ENCODE measurements around the gene ZNF350. TPM values are rescaled to one million over a fixed set of nuclear protein-coding genes. Genes with fewer than 3 reads are reported as not detected.
A peak's percentile ranks its signal among the peaks of the same experiment; 100 is the strongest.
"Not testable (repeated sequence)": the region's sequence is repeated elsewhere in the genome, so short reads cannot be mapped to it uniquely, and the experiment has no call there.

The ZNF350 gene
- total RNA-seq = 10 to 100 TPM in 5 of 6 donors, 1 to 10 TPM in 1; 3.1 to 29.3 (median 11.4) TPM

GRCh38 chr19:51986309-51987291, at the start of gene ZNF350:
ZNF350 (minus strand) TSS chr19:51986840; CDS start chr19:51974360, 12,480 bp downstream.
- DNase-seq = peak; percentile 21 to 97
- 2 to 3% methylated on average over 23 to 33 of the region's 33 CpGs for WGBS, 2 donors
- peak; percentile 98 to 100 for ATAC-seq (ENCODE audit: low FRiP score in 2 of 2)
- Histone ChIP-seq H3K36me3 (peaks cover 0 to 5% (median 4%) of the 10 kb centered on the region in 4 donors), H3K4me3 (peak within 1 kb of the TSS; percentile 63 to 86 (median 78)), H3K27ac (peak within 1 kb of the TSS; percentile 75 to 88 (median 86)), H3K4me1 (peaks cover 8 to 16% (median 8%) of the 10 kb centered on the region in 4 donors), H3K9me3 (peaks cover 34 to 68% (median 64%) of the 10 kb centered on the region in 4 donors), H3K27me3 (no peaks in the 10 kb centered on the region)
- TF ChIP-seq POLR2AphosphoS5 (IDR thresholded peaks at IDR 0.05) (peak; percentile 89 to 90), CTCF (IDR thresholded peaks at IDR 0.05) (no peak), EP300 (IDR thresholded peaks at IDR 0.05) (peak in 1 of 4 donors; percentile 67), POLR2A (IDR thresholded peaks at IDR 0.05) (peak in 3 of 4 donors; percentile 28 to 50 (median 50))

- Histone ChIP-seq H3K27me3 (no peaks in the 10 kb centered on the region), H3K9me3 (peaks cover 76 to 91% (median 87%) of the 10 kb centered on the region in 4 donors), H3K27ac (no peak overlapping the region), H3K4me3 (no peak overlapping the region), H3K36me3 (peaks cover 36 to 57% (median 55%) of the 10 kb centered on the region in 4 donors), H3K4me1 (no peaks in the 10 kb centered on the region)
- WGBS, 2 donors = 96 to 98% methylated on average over 12 of the region's 12 CpGs
- DNase-seq = no peak
- no peak for TF ChIP-seq POLR2AphosphoS5 (IDR thresholded peaks at IDR 0.05)
- no peak for TF ChIP-seq CTCF (IDR thresholded peaks at IDR 0.05)
- TF ChIP-seq EP300 (IDR thresholded peaks at IDR 0.05) = no peak
- no peak for TF ChIP-seq POLR2A (IDR thresholded peaks at IDR 0.05)
- ATAC-seq (ENCODE audit: low FRiP score in 2 of 2) = no peak
Observed at GRCh38 chr19:52034051-52034728, 47.5 kb upstream of the ZNF350 start.

GRCh38 chr19:52028780-52029123, 42.1 kb upstream of the ZNF350 start:
- Histone ChIP-seq H3K36me3 (peaks cover 10 to 23% (median 19%) of the 10 kb centered on the region in 4 donors), H3K4me1 (peaks cover 7 to 14% (median 11%) of the 10 kb centered on the region in 4 donors), H3K27ac (peak overlapping the region; percentile 90 to 93 (median 92)), H3K4me3 (peak overlapping the region; percentile 48 to 80 (median 62)), H3K9me3 (peaks cover 38 to 60% (median 53%) of the 10 kb centered on the region in 4 donors), H3K27me3 (no peaks in the 10 kb centered on the region)
- no peak for TF ChIP-seq POLR2A (IDR thresholded peaks at IDR 0.05)
- no peak for TF ChIP-seq EP300 (IDR thresholded peaks at IDR 0.05)
- TF ChIP-seq CTCF (IDR thresholded peaks at IDR 0.05) = no peak
- no peak for TF ChIP-seq POLR2AphosphoS5 (IDR thresholded peaks at IDR 0.05)
- DNase-seq (no peak), ATAC-seq (ENCODE audit: low FRiP score in 2 of 2) (peak; percentile 23 to 38)
- 23 to 25% methylated on average over 5 of the region's 5 CpGs for WGBS, 2 donors

- ATAC-seq (ENCODE audit: low FRiP score in 2 of 2) (peak; percentile 98), DNase-seq (peak; percentile 88 to 96)
- WGBS, 2 donors = 1 to 3% methylated on average over 30 to 53 of the region's 53 CpGs
- H3K9me3 ChIP-seq = peaks cover 35 to 60% (median 51%) of the 10 kb centered on the region in 4 donors
- peak within 1 kb of the TSS; percentile 48 to 80 (median 62) for H3K4me3 ChIP-seq
- peaks cover 7 to 14% (median 11%) of the 10 kb centered on the region in 4 donors for H3K4me1 ChIP-seq
- H3K27ac ChIP-seq = peak within 1 kb of the TSS; percentile 90 to 93 (median 92)
- peaks cover 10 to 26% (median 23%) of the 10 kb centered on the region in 4 donors for H3K36me3 ChIP-seq
- TF ChIP-seq CTCF (IDR thresholded peaks at IDR 0.05) (peak in 1 of 6 experiments; percentile 7), EP300 (IDR thresholded peaks at IDR 0.05) (no peak), POLR2A (IDR thresholded peaks at IDR 0.05) (peak in 2 of 4 donors; percentile 72 to 77), POLR2AphosphoS5 (IDR thresholded peaks at IDR 0.05) (peak; percentile 76 to 83)
- no peaks in the 10 kb centered on the region for H3K27me3 ChIP-seq
Observed at GRCh38 chr19:52028027-52028779, 41.6 kb upstream of the ZNF350 start, which contains the start of gene ZNF614. ZNF614 (minus strand) TSS chr19:52028379; CDS start chr19:52025745, 2,634 bp downstream.

GRCh38 chr19:52026255-52026990, 39.8 kb upstream of the ZNF350 start:
- 85% methylated on average over 15 of the region's 15 CpGs for WGBS, 2 donors
- H3K27me3 ChIP-seq; H3K27ac ChIP-seq; DNase-seq; ATAC-seq (ENCODE audit: low FRiP score in 2 of 2); H3K4me3 ChIP-seq: not testable (repeated sequence)
- Histone ChIP-seq H3K9me3 (peaks cover 27 to 60% (median 48%) of the 10 kb centered on the region in 4 donors), H3K4me1 (peaks cover 7 to 14% (median 11%) of the 10 kb centered on the region in 4 donors), H3K36me3 (peaks cover 10 to 44% (median 37%) of the 10 kb centered on the region in 4 donors)

- Histone ChIP-seq H3K9me3 (peaks cover 28 to 64% (median 56%) of the 10 kb centered on the region in 4 donors), H3K36me3 (peaks cover 10 to 62% (median 54%) of the 10 kb centered on the region in 4 donors), H3K4me1 (peaks cover 7 to 14% (median 11%) of the 10 kb centered on the region in 4 donors)
- not testable (repeated sequence) for ATAC-seq (ENCODE audit: low FRiP score in 2 of 2); H3K27me3 ChIP-seq; DNase-seq; H3K27ac ChIP-seq; H3K4me3 ChIP-seq
- 79 to 82% methylated on average over 4 of the region's 4 CpGs for WGBS, 2 donors
Observed at GRCh38 chr19:52024478-52024877, 37.8 kb upstream of the ZNF350 start.

All from upper lobe of left lung (tissue), 6 donors.